MV-4-11 (cell line): ENCODE measurements around the gene NEDD4L.

Experiments
- DNase-seq: peaks from one replicate; lab custom pipeline; 2025; lab: John Stamatoyannopoulos, UW

NEDD4L gene

DNA sequence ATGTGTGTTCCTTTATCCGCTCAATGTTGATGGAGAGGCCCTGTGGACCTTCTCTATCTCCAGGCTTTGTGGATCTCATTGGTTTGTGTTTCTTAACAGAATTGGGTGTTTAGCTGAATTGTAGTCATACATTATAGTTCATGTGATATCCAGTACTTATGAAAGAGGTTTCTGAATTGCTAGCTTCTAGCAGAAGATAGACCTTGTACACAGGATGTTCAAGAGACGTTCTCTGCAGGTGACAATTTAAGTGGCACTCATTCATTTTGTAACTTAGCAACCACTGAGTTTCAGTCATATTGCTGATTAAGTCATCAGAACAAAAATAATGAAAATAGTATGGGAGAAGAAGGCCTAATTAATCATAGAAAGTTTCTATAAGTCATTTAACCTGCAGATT lies 305.6 kb downstream of the NEDD4L start:
- DNase-seq, result no peak

DNA sequence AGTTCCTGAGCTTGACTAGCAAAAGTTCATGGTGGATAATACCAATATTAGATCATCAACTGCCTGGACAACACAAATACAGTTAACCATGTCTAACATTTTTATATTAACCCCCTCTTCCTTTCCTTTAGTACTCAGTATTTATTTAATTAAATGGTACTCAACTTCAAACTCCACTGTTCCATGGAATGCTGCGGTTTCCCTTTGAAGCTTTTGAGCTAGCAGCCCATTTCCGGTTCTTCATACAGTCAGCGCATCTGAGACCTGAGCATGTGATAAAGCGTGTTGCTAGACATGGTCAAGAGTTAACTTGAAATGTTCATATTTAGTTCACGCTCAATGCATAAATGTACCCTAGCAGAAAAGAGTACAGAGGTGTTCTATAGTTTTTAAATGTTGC lies 306.5 kb downstream of the NEDD4L start:
- no peak for DNase-seq

DNA sequence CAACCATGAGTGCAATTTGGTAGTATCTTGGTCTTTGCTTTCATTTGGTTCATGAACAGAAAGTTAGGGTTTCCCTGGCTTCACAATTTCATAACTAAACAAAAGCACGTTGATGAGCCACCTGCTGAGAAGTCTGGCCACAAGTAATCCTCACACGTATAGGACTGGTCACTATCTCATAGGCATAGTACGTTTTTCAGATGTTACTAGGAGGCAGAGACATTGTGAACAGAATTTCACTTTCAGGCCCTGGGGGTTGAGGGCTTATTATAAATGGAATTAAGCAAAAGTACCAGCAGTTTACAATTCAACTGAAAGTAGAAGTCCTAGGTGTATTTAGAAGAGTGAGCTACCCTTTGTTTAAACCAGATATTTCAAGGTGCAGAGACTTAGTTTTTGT lies 307.8 kb downstream of the NEDD4L start:
- DNase-seq, result no peak

GRCh38 chr18:58353581-58353980 lies 309.6 kb downstream of the NEDD4L start:
- DNase-seq, result no peak

DNA sequence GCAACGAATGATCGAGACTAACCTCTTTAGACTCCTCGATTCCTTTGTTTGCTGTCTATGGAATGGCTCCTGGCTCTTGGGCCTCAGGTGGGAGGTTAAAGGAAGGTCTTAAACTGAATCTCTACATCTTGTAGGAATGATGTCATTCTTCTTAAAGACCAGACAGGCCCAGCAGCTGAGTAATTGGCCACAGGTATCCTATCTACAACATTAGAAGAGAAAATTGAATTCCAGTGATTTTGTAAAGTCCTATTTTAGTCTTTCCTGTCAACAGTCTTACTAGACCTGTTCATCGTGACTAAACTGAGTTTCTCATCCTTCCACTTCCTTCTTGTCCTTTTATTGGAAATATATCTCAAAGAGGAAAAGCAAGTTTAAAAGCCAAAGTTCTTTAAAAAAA lies 310.0 kb downstream of the NEDD4L start:
- no peak for DNase-seq

DNA sequence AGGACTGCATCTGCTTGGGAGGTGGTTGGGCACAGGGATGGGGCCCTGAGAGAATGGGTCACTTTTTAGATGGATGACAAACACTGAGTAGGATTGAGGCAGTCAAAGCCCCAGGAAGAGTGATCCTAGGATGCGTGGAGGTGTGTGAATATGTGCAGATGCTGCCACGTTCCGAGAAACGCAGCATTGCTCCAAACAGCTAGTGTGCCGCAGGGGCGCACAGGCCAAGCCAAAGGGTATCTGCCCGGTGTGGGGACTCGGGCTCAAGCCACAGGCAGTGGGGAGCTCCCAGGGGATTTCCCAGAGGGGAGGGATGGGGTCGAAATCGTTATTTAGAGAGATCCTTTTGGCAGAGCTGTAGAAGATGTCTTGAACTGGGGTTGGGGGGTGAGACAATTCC lies 310.8 kb downstream of the NEDD4L start:
- no peak for DNase-seq

DNA sequence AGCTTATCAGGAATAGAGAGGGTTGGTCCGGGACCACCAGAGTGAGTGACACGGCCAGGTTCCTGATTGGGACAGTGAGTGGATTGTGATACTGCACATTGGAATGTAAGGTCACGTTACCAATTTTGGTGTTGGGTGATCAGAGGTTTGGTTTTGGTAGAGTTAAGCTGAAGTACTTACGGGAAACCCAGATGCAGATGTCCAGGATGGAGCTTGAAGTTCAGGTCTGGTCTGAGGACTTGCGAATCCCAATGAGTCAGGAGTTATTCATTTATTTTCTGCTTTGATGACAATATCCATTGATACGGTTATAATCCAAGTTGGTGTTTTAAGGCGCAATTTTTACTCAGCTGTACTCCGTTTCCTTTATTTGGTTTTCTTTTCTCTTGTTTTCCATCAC lies 311.2 kb downstream of the NEDD4L start:
- DNase-seq, result no peak

DNA sequence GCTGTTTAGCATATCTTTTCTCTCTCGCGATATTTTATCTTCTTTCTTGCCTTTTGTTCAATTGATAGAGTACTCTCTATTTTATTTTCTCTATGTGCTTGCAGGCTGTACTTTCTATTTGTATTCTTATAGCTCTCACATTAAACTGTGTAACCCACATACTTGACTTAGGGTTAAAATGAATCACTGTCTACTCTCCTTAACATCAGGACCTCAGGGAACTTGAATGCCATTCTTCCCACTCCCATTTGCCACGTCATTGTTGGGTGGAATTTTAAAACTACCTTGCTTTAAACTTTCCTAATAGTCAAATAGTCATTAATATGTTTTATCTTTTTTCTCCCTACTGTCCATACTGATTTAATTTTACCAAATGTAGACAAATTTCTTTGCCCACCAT lies 315.2 kb downstream of the NEDD4L start:
- DNase-seq, result no peak

- DNase-seq, result no peak
Observed at GRCh38 chr18:58359620-58360019, 315.6 kb downstream of the NEDD4L start.

GRCh38 chr18:58360324-58360723 lies 316.3 kb downstream of the NEDD4L start:
- no peak for DNase-seq

DNA sequence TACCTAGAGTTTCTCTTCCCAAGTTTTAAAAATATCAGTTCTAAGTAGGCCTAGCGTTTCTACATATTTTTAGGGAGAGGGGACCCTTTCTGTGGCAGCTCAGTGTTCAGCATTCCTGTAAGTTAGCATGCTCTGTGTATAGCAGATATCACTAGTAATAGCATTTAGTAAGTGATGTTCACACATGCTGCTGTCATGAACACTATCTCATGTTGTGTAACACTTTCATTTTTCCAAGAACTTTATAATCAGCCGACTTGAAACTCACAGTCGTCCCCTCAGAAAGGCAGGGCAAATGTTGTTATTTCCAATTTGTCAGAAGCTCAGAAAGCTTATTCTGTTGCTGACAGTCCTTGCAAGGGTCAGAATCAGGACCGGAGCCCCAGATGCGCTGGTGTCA lies 317.2 kb downstream of the NEDD4L start:
- no peak for DNase-seq

- peak; percentile 69 for DNase-seq
Observed at GRCh38 chr18:58362027-58362575, 318.1 kb downstream of the NEDD4L start.

DNA sequence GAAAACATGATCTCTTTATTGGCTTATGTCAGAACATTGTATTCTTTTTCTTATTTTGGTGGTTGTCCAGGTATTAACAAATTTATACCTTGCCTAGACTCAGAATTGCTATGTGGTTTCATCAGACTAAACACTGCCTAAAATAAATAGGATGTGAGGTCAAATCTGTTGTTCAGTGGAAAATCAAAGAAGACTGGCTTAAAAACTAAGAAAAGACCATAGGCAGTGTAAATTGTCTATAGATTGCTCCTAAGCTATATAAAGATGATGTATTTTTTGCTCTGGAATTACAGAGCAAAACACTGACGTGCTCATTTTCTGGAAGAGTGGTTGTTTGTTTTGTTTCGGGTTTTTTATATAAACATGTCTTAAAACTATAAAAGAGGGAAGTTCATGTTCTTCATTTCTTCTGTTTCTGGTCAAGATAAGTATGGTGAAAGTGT lies 318.8 kb downstream of the NEDD4L start:
- no peak for DNase-seq

- no peak for DNase-seq
Observed at GRCh38 chr18:58363767-58364540, 319.9 kb downstream of the NEDD4L start.

DNA sequence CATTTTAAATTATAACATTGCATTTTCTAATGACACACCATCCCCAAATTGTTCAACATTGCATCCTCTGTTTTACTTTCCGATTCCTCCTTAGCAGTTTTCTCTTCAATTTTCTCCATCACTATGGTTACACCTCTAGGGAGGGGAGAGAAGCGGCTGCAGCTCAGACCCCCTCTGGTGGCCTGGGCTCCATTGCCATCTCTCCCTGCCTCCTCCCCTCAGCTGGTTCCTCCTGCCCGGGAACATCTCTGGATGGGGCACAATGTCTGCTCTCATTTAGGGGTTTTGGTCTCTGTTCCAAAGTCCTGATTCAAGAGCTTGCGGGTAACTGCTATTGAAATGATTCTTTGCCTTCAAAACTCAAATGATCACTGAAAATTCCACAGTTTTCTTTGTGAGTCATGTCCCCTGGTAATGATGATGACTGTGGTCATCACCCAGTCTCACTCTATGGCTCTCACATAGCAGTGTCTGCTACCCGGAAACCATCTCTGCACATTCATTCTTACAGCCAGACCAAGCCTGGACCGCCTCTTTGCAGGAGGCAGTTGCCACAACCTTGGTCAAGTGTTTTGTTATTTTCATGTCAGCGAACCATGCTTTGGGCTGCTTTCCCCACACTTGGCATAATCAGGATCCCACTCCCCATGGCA lies 321.0 kb downstream of the NEDD4L start:
- DNase-seq, result no peak

DNA sequence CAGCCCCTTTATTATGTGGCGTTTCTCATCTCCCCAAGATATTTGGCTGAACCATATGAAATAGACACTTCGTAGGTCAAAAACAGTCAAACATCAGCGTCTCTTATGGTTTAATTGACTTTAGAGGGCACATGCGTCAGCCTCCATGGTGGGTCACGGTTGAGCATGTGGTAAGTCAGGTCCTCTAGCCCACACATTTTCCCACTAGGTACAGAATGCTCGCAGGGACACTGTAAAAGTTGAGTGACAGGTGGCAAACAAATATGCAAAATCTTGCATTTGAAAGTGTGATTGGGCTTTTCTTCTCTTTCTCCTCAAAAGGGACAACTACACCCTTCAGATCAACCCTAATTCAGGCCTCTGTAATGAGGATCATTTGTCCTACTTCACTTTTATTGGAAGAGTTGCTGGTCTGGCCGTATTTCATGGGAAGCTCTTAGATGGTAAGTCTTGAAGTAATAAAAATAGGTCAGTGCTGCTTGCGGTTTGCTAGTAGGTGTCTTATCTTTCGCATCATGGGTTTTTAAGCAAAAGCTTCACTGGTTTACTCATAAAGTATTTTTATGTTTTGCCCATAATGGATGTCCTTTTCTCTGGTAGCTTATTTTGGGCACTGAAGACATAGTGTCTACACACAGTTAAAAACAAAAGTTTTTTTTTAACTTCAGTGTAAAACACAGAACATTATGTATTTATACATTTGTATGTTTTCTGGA lies 323.6 kb downstream of the NEDD4L start:
- no peak for DNase-seq

- no peak for DNase-seq
Observed at GRCh38 chr18:58369616-58370015, 325.6 kb downstream of the NEDD4L start.

DNA sequence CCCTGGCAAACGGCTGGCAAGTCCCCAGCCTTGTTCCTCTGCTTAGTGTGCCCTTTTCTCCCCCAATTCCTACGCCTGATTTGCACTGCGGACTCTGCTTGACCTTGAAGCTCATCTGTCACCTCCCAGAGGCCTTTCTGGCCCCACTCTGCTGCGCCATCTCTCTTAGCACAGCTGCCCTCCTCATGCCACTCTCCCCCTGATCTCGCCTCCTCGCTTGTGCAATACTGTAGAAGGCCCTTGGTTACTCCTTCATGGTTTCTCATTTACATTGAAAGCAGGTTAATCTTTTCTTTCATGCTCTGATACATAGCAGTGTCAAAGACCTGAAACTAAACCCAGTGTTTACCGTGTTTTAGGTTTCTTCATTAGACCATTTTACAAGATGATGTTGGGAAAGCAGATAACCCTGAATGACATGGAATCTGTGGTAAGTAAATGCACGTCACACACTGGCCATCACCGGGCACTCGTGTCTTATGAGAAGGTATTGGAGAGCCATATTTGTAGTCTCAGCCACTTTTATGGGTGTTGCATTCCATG lies 326.1 kb downstream of the NEDD4L start:
- no peak for DNase-seq

GRCh38 chr18:58370612-58371011 lies 326.6 kb downstream of the NEDD4L start:
- DNase-seq, result no peak

GRCh38 chr18:58373481-58373880 lies 329.5 kb downstream of the NEDD4L start:
- no peak for DNase-seq

- DNase-seq, result no peak
Observed at GRCh38 chr18:58375051-58375450, 331.0 kb downstream of the NEDD4L start.
